RWPE2 (cell line): ENCODE data around the gene PDAP1.

Experiments
- ATAC-seq: fragments of 200-7000 bp; cut with Tn5 transposase; 3 replicates; pipeline ENCODE4 v1.9.1; 2021; ENCODE audit warnings: low read depth
- DNase-seq: peaks from one replicate; pipeline ENCODE4 v3.0.0-alpha.2; 2020; ENCODE audit warnings: low spot score
- H3K27ac ChIP-seq: fragments of 450-650 bp; 2 replicates; pipeline ENCODE4 v1.5.1; 2017; ENCODE audit warnings: mild to moderate bottlenecking; ENCODE audit not compliant: poor library complexity, severe bottlenecking
- H3K27me3 ChIP-seq: fragments of 250-450 bp; sonication (Bioruptor Pico); 2 replicates; pipeline ENCODE4 v1.5.1; 2021; ENCODE audit warnings: mild to moderate bottlenecking, moderate library complexity; ENCODE audit not compliant: insufficient read depth, poor library complexity, severe bottlenecking
- H3K36me3 ChIP-seq: fragments of 250-450 bp; sonication (Bioruptor Pico); 2 replicates; pipeline ENCODE4 v1.5.1; 2020; ENCODE audit warnings: low read depth, mild to moderate bottlenecking, moderate library complexity
- H3K4me1 ChIP-seq: fragments of 250-450 bp; sonication (Bioruptor Pico); 2 replicates; pipeline ENCODE4 v1.5.1; 2021; ENCODE audit warnings: mild to moderate bottlenecking, moderate library complexity; ENCODE audit not compliant: insufficient read depth, poor library complexity, severe bottlenecking
- H3K4me3 ChIP-seq: fragments of 250-450 bp; sonication (Bioruptor Pico); 2 replicates; pipeline ENCODE4 v1.5.1; 2021; ENCODE audit warnings: mild to moderate bottlenecking, moderate library complexity; ENCODE audit not compliant: severe bottlenecking
- H3K9me3 ChIP-seq: fragments of 250-450 bp; sonication (Bioruptor Pico); 2 replicates; pipeline ENCODE4 v1.5.1; 2021; ENCODE audit warnings: mild to moderate bottlenecking, moderate library complexity; ENCODE audit not compliant: severe bottlenecking
- CTCF ChIP-seq: fragments of 450-650 bp; IDR thresholded peaks from one replicate; pipeline ENCODE4 v1.5.1; 2017; ENCODE audit warnings: mild to moderate bottlenecking, moderate library complexity; ENCODE audit not compliant: poor library complexity, severe bottlenecking

PDAP1 gene

GRCh38 chr7:99403764-99404163 lies 4.6 kb downstream of the PDAP1 start:
- DNase-seq (no peak), ATAC-seq (no peak)
- peaks cover 6% of the 10 kb centered on the region for H3K4me1 ChIP-seq
- H3K9me3 ChIP-seq, result no peaks in the 10 kb centered on the region
- H3K36me3 ChIP-seq, result peaks cover 75% of the 10 kb centered on the region
- no peaks in the 10 kb centered on the region for H3K27me3 ChIP-seq
- no peak for TF ChIP-seq CTCF
- no peak overlapping the region for H3K4me3 ChIP-seq
- H3K27ac ChIP-seq, result no peak overlapping the region

GRCh38 chr7:99402854-99403253 lies 5.5 kb downstream of the PDAP1 start:
- no peak overlapping the region for H3K4me3 ChIP-seq
- peaks cover 80% of the 10 kb centered on the region for H3K36me3 ChIP-seq
- H3K4me1 ChIP-seq, result peaks cover 6% of the 10 kb centered on the region
- H3K27ac ChIP-seq, result no peak overlapping the region
- H3K27me3 ChIP-seq, result no peaks in the 10 kb centered on the region
- TF ChIP-seq CTCF, result no peak
- ATAC-seq (no peak), DNase-seq (no peak)
- no peaks in the 10 kb centered on the region for H3K9me3 ChIP-seq

- TF ChIP-seq CTCF, result no peak
- H3K4me3 ChIP-seq, result no peak overlapping the region
- ATAC-seq (no peak), DNase-seq (no peak)
- no peak overlapping the region for H3K27ac ChIP-seq
- no peaks in the 10 kb centered on the region for H3K27me3 ChIP-seq
- no peaks in the 10 kb centered on the region for H3K9me3 ChIP-seq
- peaks cover 92% of the 10 kb centered on the region for H3K36me3 ChIP-seq
- H3K4me1 ChIP-seq, result no peaks in the 10 kb centered on the region
These were observed 8.8 kb downstream of the PDAP1 start for GRCh38 chr7:99399597-99399996.

GRCh38 chr7:99398891-99399445 lies 9.4 kb downstream of the PDAP1 start:
- DNase-seq, result no peak
- peaks cover 89% of the 10 kb centered on the region for H3K36me3 ChIP-seq
- no peak for TF ChIP-seq CTCF

GRCh38 chr7:99397297-99397983 lies 11.0 kb downstream of the PDAP1 start:
- DNase-seq, result no peak
- peaks cover 90% of the 10 kb centered on the region for H3K36me3 ChIP-seq

More at GRCh38 chr7:99398891-99399445, 9.4 kb downstream of the PDAP1 start:
- H3K4me1 ChIP-seq, result no peaks in the 10 kb centered on the region
- H3K4me3 ChIP-seq, result no peak overlapping the region
- ATAC-seq, result no peak
- H3K27ac ChIP-seq, result no peak overlapping the region
- H3K9me3 ChIP-seq, result no peaks in the 10 kb centered on the region
- H3K27me3 ChIP-seq, result no peaks in the 10 kb centered on the region

More at GRCh38 chr7:99397297-99397983, 11.0 kb downstream of the PDAP1 start:
- Histone ChIP-seq H3K27ac (no peak overlapping the region), H3K9me3 (no peaks in the 10 kb centered on the region), H3K4me1 (no peaks in the 10 kb centered on the region), H3K27me3 (no peaks in the 10 kb centered on the region), H3K4me3 (no peak overlapping the region)
- 0 out of 3 replicates have a peak, but pooled peaks have one; percentile 6 for ATAC-seq
- no peak for TF ChIP-seq CTCF
